ENCODE data around the gene FAHD1. TPM values are rescaled to one million over a fixed set of nuclear protein-coding genes. Genes with fewer than 3 reads are reported as not detected.

The FAHD1 gene
- polyA plus RNA-seq, 6 donors from 2014 or later: 20.2 to 28.1 (median 24.5) TPM

- Mint-ChIP-seq H3K36me3 (peaks cover 0 to 7% of the 10 kb centered on the region in 2 donors), H3K4me1 (peaks cover 22 to 37% (median 26%) of the 10 kb centered on the region in 3 donors), H3K9me3 (no peaks in the 10 kb centered on the region), H3K27ac (peak overlapping the region in 2 of 6 donors; percentile 88 to 92), H3K4me3 (peak overlapping the region; percentile 46 to 86 (median 72)), H3K27me3 (no peaks in the 10 kb centered on the region)
- no peak for DNase-seq
- ATAC-seq (ENCODE audit: low read depth in 2 of 2): no peak
Measured at GRCh38 chr16:1784977-1785845, 41.8 kb upstream of the FAHD1 start.

- Mint-ChIP-seq H3K4me1 (peaks cover 22 to 37% (median 26%) of the 10 kb centered on the region in 3 donors), H3K9me3 (no peaks in the 10 kb centered on the region), H3K27me3 (no peaks in the 10 kb centered on the region), H3K27ac (no peak overlapping the region), H3K4me3 (peak overlapping the region in 4 of 8 donors; percentile 8 to 59 (median 46)), H3K36me3 (peaks cover 0 to 7% of the 10 kb centered on the region in 2 donors)
- ATAC-seq (ENCODE audit: low read depth in 2 of 2): no peak
- no peak for DNase-seq
Measured at GRCh38 chr16:1785846-1786170, 41.2 kb upstream of the FAHD1 start.

GRCh38 chr16:1786242-1787055 is 40.6 kb upstream of the FAHD1 start:
- H3K4me3 Mint-ChIP-seq: peak overlapping the region in 1 of 8 donors; percentile 8
- H3K27me3 Mint-ChIP-seq: no peaks in the 10 kb centered on the region
- H3K4me1 Mint-ChIP-seq: peaks cover 18 to 31% (median 20%) of the 10 kb centered on the region in 3 donors
- H3K9me3 Mint-ChIP-seq: no peaks in the 10 kb centered on the region
- no peak for DNase-seq
- peaks cover 0 to 7% of the 10 kb centered on the region in 2 donors for H3K36me3 Mint-ChIP-seq
- ATAC-seq (ENCODE audit: low read depth in 2 of 2): no peak
- H3K27ac Mint-ChIP-seq: no peak overlapping the region

- Mint-ChIP-seq H3K27ac (peak overlapping the region in 1 of 6 donors; percentile 42), H3K4me3 (peak overlapping the region in 1 of 8 donors; percentile 12), H3K4me1 (peaks cover 13 to 27% (median 15%) of the 10 kb centered on the region in 3 donors), H3K36me3 (peaks cover 0 to 7% of the 10 kb centered on the region in 2 donors), H3K9me3 (no peaks in the 10 kb centered on the region), H3K27me3 (no peaks in the 10 kb centered on the region)
- ATAC-seq (ENCODE audit: low read depth in 2 of 2) (no peak), DNase-seq (no peak)
Measured at GRCh38 chr16:1787056-1787321, 40.0 kb upstream of the FAHD1 start.

- Mint-ChIP-seq H3K27me3 (no peaks in the 10 kb centered on the region), H3K4me3 (no peak overlapping the region), H3K36me3 (peaks cover 0 to 7% of the 10 kb centered on the region in 2 donors), H3K4me1 (peaks cover 13 to 25% (median 15%) of the 10 kb centered on the region in 3 donors), H3K9me3 (no peaks in the 10 kb centered on the region), H3K27ac (no peak overlapping the region)
- ATAC-seq (ENCODE audit: low read depth in 2 of 2) (no peak), DNase-seq (no peak)
Measured at GRCh38 chr16:1787322-1788094, 39.5 kb upstream of the FAHD1 start.

GRCh38 chr16:1788095-1788707 is 38.8 kb upstream of the FAHD1 start:
- peaks cover 0 to 7% of the 10 kb centered on the region in 2 donors for H3K36me3 Mint-ChIP-seq
- ATAC-seq (ENCODE audit: low read depth in 2 of 2): no peak
- peaks cover 12 to 21% (median 15%) of the 10 kb centered on the region in 3 donors for H3K4me1 Mint-ChIP-seq
- H3K27ac Mint-ChIP-seq: no peak overlapping the region
- no peak for DNase-seq
- H3K4me3 Mint-ChIP-seq: no peak overlapping the region
- H3K27me3 Mint-ChIP-seq: no peaks in the 10 kb centered on the region
- no peaks in the 10 kb centered on the region for H3K9me3 Mint-ChIP-seq

GRCh38 chr16:1788708-1789100 is 38.3 kb upstream of the FAHD1 start:
- no peak for ATAC-seq (ENCODE audit: low read depth in 2 of 2)
- Mint-ChIP-seq H3K4me1 (peaks cover 9 to 16% (median 15%) of the 10 kb centered on the region in 3 donors), H3K36me3 (peaks cover 0 to 7% of the 10 kb centered on the region in 2 donors), H3K27ac (no peak overlapping the region), H3K9me3 (no peaks in the 10 kb centered on the region), H3K27me3 (no peaks in the 10 kb centered on the region), H3K4me3 (no peak overlapping the region)
- DNase-seq: no peak

GRCh38 chr16:1789643-1790045 is 37.4 kb upstream of the FAHD1 start:
- Mint-ChIP-seq H3K36me3 (peaks cover 0 to 7% of the 10 kb centered on the region in 2 donors), H3K27me3 (no peaks in the 10 kb centered on the region), H3K4me3 (no peak overlapping the region), H3K27ac (no peak overlapping the region), H3K9me3 (no peaks in the 10 kb centered on the region), H3K4me1 (peaks cover 9 to 15% (median 11%) of the 10 kb centered on the region in 3 donors)
- ATAC-seq (ENCODE audit: low read depth in 2 of 2) (no peak), DNase-seq (no peak)

GRCh38 chr16:1790261-1790610 is 36.8 kb upstream of the FAHD1 start:
- Mint-ChIP-seq H3K9me3 (no peaks in the 10 kb centered on the region), H3K27ac (no peak overlapping the region), H3K36me3 (peaks cover 0 to 7% of the 10 kb centered on the region in 2 donors), H3K4me1 (peaks cover 5 to 11% (median 6%) of the 10 kb centered on the region in 3 donors), H3K4me3 (no peak overlapping the region), H3K27me3 (no peaks in the 10 kb centered on the region)
- ATAC-seq (ENCODE audit: low read depth in 2 of 2) (no peak), DNase-seq (no peak)

GRCh38 chr16:1790611-1791255 is 36.3 kb upstream of the FAHD1 start:
- Mint-ChIP-seq H3K27ac (no peak overlapping the region), H3K27me3 (no peaks in the 10 kb centered on the region), H3K4me1 (peaks cover 3 to 6% (median 5%) of the 10 kb centered on the region in 3 donors), H3K36me3 (peaks cover 0 to 7% of the 10 kb centered on the region in 2 donors), H3K4me3 (no peak overlapping the region), H3K9me3 (no peaks in the 10 kb centered on the region)
- ATAC-seq (ENCODE audit: low read depth in 2 of 2): no peak
- DNase-seq: no peak

- ATAC-seq (ENCODE audit: low read depth in 2 of 2) (no peak), DNase-seq (no peak)
- peaks cover 3 to 6% (median 5%) of the 10 kb centered on the region in 3 donors for H3K4me1 Mint-ChIP-seq
- peaks cover 0 to 7% of the 10 kb centered on the region in 2 donors for H3K36me3 Mint-ChIP-seq
- no peak overlapping the region for H3K27ac Mint-ChIP-seq
- no peaks in the 10 kb centered on the region for H3K9me3 Mint-ChIP-seq
- no peaks in the 10 kb centered on the region for H3K27me3 Mint-ChIP-seq
- H3K4me3 Mint-ChIP-seq: no peak overlapping the region
Measured at GRCh38 chr16:1791256-1791942, 35.6 kb upstream of the FAHD1 start.
